ENCODE data around the gene SLA2. TPM values are rescaled to one million over a fixed set of nuclear protein-coding genes. Genes with fewer than 3 reads are reported as not detected.

SLA2 gene
- total and polyA plus RNA-seq, 12 donors = 0.12 to 1.1 (median 0.46) TPM

GRCh38 chr20:36633285-36633772 is 12.7 kb downstream of the SLA2 start:
- intact Hi-C loops (cut with DNase I) = no loop called here
- no peaks in the 10 kb centered on the region for H3K4me1 ChIP-seq (replicated peaks in 1 of 2)
- H3K36me3 ChIP-seq (replicated peaks in 1 of 2) = no peaks in the 10 kb centered on the region
- no peak for DNase-seq
- H3K9me3 ChIP-seq (replicated peaks in 1 of 3) = no peaks in the 10 kb centered on the region
- no peak overlapping the region for H3K4me3 ChIP-seq
- no peak overlapping the region for H3K27ac ChIP-seq
- no peaks in the 10 kb centered on the region for H3K27me3 ChIP-seq
- 86 to 89% (median 88%) methylated on average over 7 to 9 of the region's 9 CpGs for WGBS, 4 donors
- TF ChIP-seq CTCF (IDR thresholded peaks at IDR 0.05) = no peak
- no peak for TF ChIP-seq POLR2A (IDR thresholded peaks at IDR 0.05)

- Histone ChIP-seq H3K4me3 (no peak overlapping the region), H3K9me3 (replicated peaks in 1 of 3) (no peaks in the 10 kb centered on the region), H3K4me1 (replicated peaks in 1 of 2) (no peaks in the 10 kb centered on the region), H3K27me3 (no peaks in the 10 kb centered on the region), H3K36me3 (replicated peaks in 1 of 2) (no peaks in the 10 kb centered on the region), H3K27ac (no peak overlapping the region)
- TF ChIP-seq POLR2A (IDR thresholded peaks at IDR 0.05) = no peak
- TF ChIP-seq CTCF (IDR thresholded peaks at IDR 0.05) = no peak
- 84 to 89% (median 87%) methylated on average over 11 to 14 of the region's 14 CpGs for WGBS, 4 donors
- intact Hi-C loops (cut with DNase I) = no loop called here
- no peak for DNase-seq
Observed at GRCh38 chr20:36632487-36633284, 13.3 kb downstream of the SLA2 start.

GRCh38 chr20:36632147-36632486 is 13.9 kb downstream of the SLA2 start:
- intact Hi-C loops (cut with DNase I) = no loop called here
- Histone ChIP-seq H3K27me3 (no peaks in the 10 kb centered on the region), H3K9me3 (replicated peaks in 1 of 3) (no peaks in the 10 kb centered on the region), H3K4me3 (no peak overlapping the region), H3K4me1 (replicated peaks in 1 of 2) (no peaks in the 10 kb centered on the region), H3K36me3 (replicated peaks in 1 of 2) (no peaks in the 10 kb centered on the region), H3K27ac (no peak overlapping the region)
- 75 to 93% (median 85%) methylated on average over 2 to 3 of the region's 3 CpGs for WGBS, 4 donors
- TF ChIP-seq CTCF (IDR thresholded peaks at IDR 0.05) = no peak
- no peak for TF ChIP-seq POLR2A (IDR thresholded peaks at IDR 0.05)
- DNase-seq = no peak

- Histone ChIP-seq H3K27ac (no peak overlapping the region), H3K9me3 (replicated peaks in 1 of 3) (no peaks in the 10 kb centered on the region), H3K4me3 (no peak overlapping the region), H3K36me3 (replicated peaks in 1 of 2) (no peaks in the 10 kb centered on the region), H3K27me3 (no peaks in the 10 kb centered on the region), H3K4me1 (replicated peaks in 1 of 2) (no peaks in the 10 kb centered on the region)
- no peak for DNase-seq
- no peak for TF ChIP-seq CTCF (IDR thresholded peaks at IDR 0.05)
- no peak for TF ChIP-seq POLR2A (IDR thresholded peaks at IDR 0.05)
- intact Hi-C loops (cut with DNase I) = no loop called here
- 84 to 91% (median 89%) methylated on average over 6 of the region's 6 CpGs for WGBS, 4 donors
Observed at GRCh38 chr20:36631646-36632045, 14.3 kb downstream of the SLA2 start.

Data from adrenal gland (tissue), 12 donors.